ENCODE data around the gene HOXA3. TPM values are rescaled to one million over a fixed set of nuclear protein-coding genes. Genes with fewer than 3 reads are reported as not detected.

HOXA3 gene
- total and polyA plus RNA-seq, 2 of the 8 experiments (the other 6 are each of a cell fraction or from before 2014, with no cell fraction given) = not detected

DNA sequence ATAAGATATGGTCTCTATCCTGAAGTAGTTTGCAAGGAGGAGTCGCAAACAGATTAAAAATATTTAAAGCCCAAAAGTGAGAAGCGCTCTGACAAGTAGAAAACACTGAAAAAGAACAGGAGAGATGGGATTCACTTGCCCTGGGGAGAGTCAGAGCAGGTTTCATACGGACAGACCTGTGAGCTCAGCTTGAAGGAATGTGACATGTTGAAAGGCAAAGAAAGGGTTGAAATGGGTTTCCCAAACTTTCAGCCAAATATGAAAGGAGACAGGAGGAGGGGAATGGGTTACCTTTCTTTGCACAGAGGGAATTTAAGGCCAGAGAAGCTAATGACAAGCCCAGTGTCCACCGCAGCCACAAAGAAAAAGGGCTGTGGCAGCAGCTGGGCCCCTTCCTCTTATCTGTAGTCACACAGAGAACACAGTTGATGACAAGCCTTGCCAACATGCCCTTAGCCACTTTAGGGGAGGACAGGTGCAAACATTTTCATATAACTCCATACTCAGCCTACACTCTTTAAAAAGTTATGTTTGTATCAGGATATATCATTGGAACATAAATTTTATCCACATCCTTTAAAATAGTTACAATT, 71.4 kb downstream of the HOXA3 start:
- Histone ChIP-seq H4K20me1 (replicated peaks in 1 of 2; ENCODE audit: control insufficient read depth in 1 of 2, insufficient read depth in 2 of 2, low read length in 2 of 2) (no peaks in the 10 kb centered on the region), H4K5ac (ENCODE audit: insufficient read length, low read depth, low read length) (no peak overlapping the region), H4K8ac (ENCODE audit: extremely low read depth, insufficient read depth, low read length) (no peak overlapping the region), H2AFZ (ENCODE audit: low read length) (peak overlapping the region; percentile 60; the same call in 1 of the 2 replicates), H3K23me2 (ENCODE audit: low read depth, low read length) (no peaks in the 10 kb centered on the region; the same call in 1 of the 2 replicates), H2BK120ac (replicated peaks; ENCODE audit: low read depth, low read length) (no peak overlapping the region), H3K27me3 (replicated peaks in 1 of 4; ENCODE audit: control insufficient read depth in 3 of 4, extremely low read depth in 1 of 4, insufficient read depth in 3 of 4, low read length in 3 of 4) (peaks cover 0 to 1% (median 1%) of the 10 kb centered on the region in 4 experiments; a peak in 4 of 7 replicates), H2BK5ac (ENCODE audit: low read depth, low read length) (no peak overlapping the region), H3K36me3 (ENCODE audit: control insufficient read depth in 2 of 4, insufficient read depth in 4 of 4, low read length in 3 of 4) (no peaks in the 10 kb centered on the region), H3K23ac (ENCODE audit: insufficient read length) (no peak overlapping the region), H3K9ac (replicated peaks in 1 of 4; ENCODE audit: extremely low read depth in 1 of 4, low read depth in 3 of 4, low read length in 3 of 4) (no peak overlapping the region), H4K91ac (replicated peaks; ENCODE audit: insufficient read length, low read length) (no peak overlapping the region), H3K27ac (ENCODE audit: low read depth, low read length) (no peak overlapping the region), H3K79me2 (ENCODE audit: control insufficient read depth in 1 of 2, insufficient read depth in 2 of 2, low read length in 2 of 2) (no peaks in the 10 kb centered on the region), H3K4me2 (ENCODE audit: insufficient read depth in 1 of 2, low read depth in 2 of 2, low read length in 2 of 2) (no peak overlapping the region), H2BK20ac (ENCODE audit: low read length) (no peak overlapping the region), H3K9me3 (ENCODE audit: insufficient read depth in 2 of 2, low read depth in 1 of 2, low read length in 1 of 2) (no peaks in the 10 kb centered on the region), H2BK15ac (ENCODE audit: low read length) (no peak overlapping the region), H3K4me1 (replicated peaks in 1 of 4; ENCODE audit: control insufficient read depth in 3 of 4, insufficient read depth in 4 of 4, low read length in 3 of 4) (peaks cover 0 to 3% (median 0%) of the 10 kb centered on the region in 4 experiments; a peak in 1 of 7 replicates), H3K79me1 (ENCODE audit: low read depth, low read length) (no peaks in the 10 kb centered on the region), H3K4me3 (ENCODE audit: extremely low read depth in 1 of 4, insufficient read depth in 2 of 4, low read depth in 3 of 4, low read length in 4 of 4) (no peak overlapping the region), H2BK12ac (ENCODE audit: low read depth, low read length) (no peak overlapping the region), H3K4ac (replicated peaks; ENCODE audit: insufficient read length, low read depth, low read length) (no peak overlapping the region), H3K18ac (ENCODE audit: extremely low read depth, low read length) (no peak overlapping the region), H3K56ac (replicated peaks; ENCODE audit: insufficient read length, low read depth, low read length) (no peak overlapping the region), H3K14ac (ENCODE audit: insufficient read length) (no peak overlapping the region), H2AK5ac (ENCODE audit: low read depth, low read length) (no peak overlapping the region)
- ChIA-PET POLR2A (ENCODE audit: partially characterized antibody) (no interaction called here), CTCF (ENCODE audit: partially characterized antibody) (interaction anchor here (0.6 to 1.6 kb wide), 4 partner anchors 9 to 234 kb away, joined by 3 to 4 read pairs (median 3); no protein-coding TSS in a partner anchor)
- no peak for DNase-seq (ENCODE audit: low read depth in 1 of 2, low spot score in 2 of 2)
- no peak for FAIRE-seq
- 56% methylated on average over 4 of the region's 4 CpGs; no CpG with 5 or more reads in 1 of the 2 experiments for WGBS, 2 experiments (ENCODE audit: extremely low coverage in 1 of 2, insufficient coverage in 1 of 2, insufficient read length in 1 of 2, insufficient replicate concordance in 2 of 2, low coverage in 1 of 2, low lambda C conversion rate in 2 of 2, missing lambda C conversion rate in 1 of 2)
- 0 out of 2 replicates have a peak, but pooled peaks have one; percentile 20 for TF ChIP-seq JUND (IDR thresholded peaks at IDR 0.05; ENCODE audit: low read length)
- TF ChIP-seq NRF1 (IDR thresholded peaks at IDR 0.05; ENCODE audit: low read depth, low read length) = no peak
